Loucy (cell line): ENCODE data around the gene TOM1L2.

Experiments
- CTCF ChIP-seq: fragments of 200-600 bp; sonication (generic); conservative IDR thresholded peaks from 2 replicates; pipeline ENCODE4 v1.5.1; 2014; ENCODE audit warnings: mild to moderate bottlenecking, antibody characterized with exemption, low read length
- EZH2phosphoT487 ChIP-seq: fragments of 200-600 bp; IDR thresholded peaks from 2 replicates; pipeline ENCODE4 v1.6.1; 2018; ENCODE audit warnings: antibody characterized with exemption, mild to moderate bottlenecking, moderate library complexity, borderline replicate concordance

- no peak for TF ChIP-seq CTCF
- TF ChIP-seq EZH2phosphoT487, result no peak
Measured at GRCh38 chr17:18017958-18018357, 45.8 kb upstream of the TOM1L2 start.
